Mesenchymal stem cell (in vitro differentiated cells and primary cell): Measurements from ENCODE around the gene BAIAP2.

ENCODE experiments used
- DNase-seq: peaks from one replicate; pipeline ENCODE4 v3.0.0-alpha.2; 2013
- H2AFZ ChIP-seq: one replicate; pipeline ENCODE4 v1.6.1; 2013; ENCODE audit warnings: low read depth, mild to moderate bottlenecking, control low read depth, inconsistent platforms, low read length, moderate library complexity
- H2AK5ac ChIP-seq: 2 replicates; pipeline ENCODE4 v1.6.1; 2013; ENCODE audit warnings: low read length, moderate library complexity, mild to moderate bottlenecking, inconsistent platforms; ENCODE audit not compliant: severe bottlenecking
- H2BK120ac ChIP-seq: one replicate; pipeline ENCODE4 v1.6.1; 2013; ENCODE audit warnings: low read depth, mild to moderate bottlenecking, inconsistent platforms, low read length, moderate library complexity
- H2BK12ac ChIP-seq, 2 experiments: one replicate each; pipeline ENCODE4 v1.6.1; 2013; ENCODE audit warnings: inconsistent platforms in 2 of 2, low read length in 2 of 2, mild to moderate bottlenecking in 2 of 2, moderate library complexity in 2 of 2, control low read depth in 1 of 2
- H2BK15ac ChIP-seq: one replicate; pipeline ENCODE4 v1.6.1; 2013; ENCODE audit warnings: mild to moderate bottlenecking, low read depth, inconsistent platforms; ENCODE audit not compliant: poor library complexity, severe bottlenecking
- H2BK5ac ChIP-seq: 2 replicates; pipeline ENCODE4 v1.6.1; 2013; ENCODE audit warnings: low read depth, mild to moderate bottlenecking, low read length, control low read depth, inconsistent platforms; ENCODE audit not compliant: poor library complexity, severe bottlenecking
- H3K14ac ChIP-seq, 2 experiments: one replicate each; pipeline ENCODE4 v1.6.1; 2013; ENCODE audit warnings: inconsistent platforms in 2 of 2, low read length in 2 of 2, control low read depth in 1 of 2, mild to moderate bottlenecking in 1 of 2, moderate library complexity in 1 of 2
- H3K18ac ChIP-seq, 2 experiments: one replicate each; pipeline ENCODE4 v1.6.1; 2013; ENCODE audit warnings: inconsistent platforms in 2 of 2, low read length in 2 of 2, control low read depth in 1 of 2, low read depth in 1 of 2, mild to moderate bottlenecking in 1 of 2
- H3K23ac ChIP-seq, 2 experiments: one replicate each; pipeline ENCODE4 v1.6.1; 2013; ENCODE audit warnings: inconsistent platforms in 2 of 2, low read length in 2 of 2, mild to moderate bottlenecking in 2 of 2, moderate library complexity in 2 of 2, control low read depth in 1 of 2
- H3K27ac ChIP-seq: 2 replicates; pipeline ENCODE4 v1.5.1; 2013; ENCODE audit warnings: mild to moderate bottlenecking, moderate library complexity, low read length, control low read depth, inconsistent platforms; ENCODE audit not compliant: poor library complexity, severe bottlenecking
- H3K27me3 ChIP-seq, 2 experiments: 2 replicates each; pipeline versions ENCODE4 v1.6.1 to v1.7.0; 2013; ENCODE audit warnings: low read length in 2 of 2, mild to moderate bottlenecking in 2 of 2, moderate library complexity in 2 of 2, control low read depth in 1 of 2, inconsistent platforms in 1 of 2; ENCODE audit not compliant: control insufficient read depth in 1 of 2, insufficient read depth in 1 of 2
- H3K36me3 ChIP-seq, 2 experiments: 2 replicates each; pipeline versions ENCODE4 v1.6.1 to v1.7.0; 2013; ENCODE audit warnings: low read length in 2 of 2, control low read depth in 1 of 2, inconsistent platforms in 1 of 2, low read depth in 1 of 2, mild to moderate bottlenecking in 1 of 2; ENCODE audit not compliant: insufficient read depth in 2 of 2, control insufficient read depth in 1 of 2
- H3K4ac ChIP-seq, 2 experiments: one replicate each; pipeline ENCODE4 v1.6.1; 2013; ENCODE audit warnings: inconsistent platforms in 2 of 2, low read length in 2 of 2, mild to moderate bottlenecking in 2 of 2, moderate library complexity in 2 of 2, control low read depth in 1 of 2, low read depth in 1 of 2
- H3K4me1 ChIP-seq: 2 replicates; pipeline ENCODE4 v1.6.1; 2013; ENCODE audit warnings: low read depth, low read length, control low read depth; ENCODE audit not compliant: control insufficient read depth, insufficient read depth
- H3K4me2 ChIP-seq: 2 replicates; pipeline ENCODE4 v1.6.1; 2013; ENCODE audit warnings: low read length, mild to moderate bottlenecking, inconsistent platforms; ENCODE audit not compliant: poor library complexity, severe bottlenecking
- H3K4me3 ChIP-seq, 2 experiments: 2 replicates each; pipeline versions ENCODE4 v1.5.1 to v1.7.0; 2013; ENCODE audit warnings: low read length in 2 of 2, mild to moderate bottlenecking in 2 of 2, control low read depth in 1 of 2, low read depth in 1 of 2; ENCODE audit not compliant: insufficient read depth in 1 of 2
- H3K79me1 ChIP-seq: replicated peaks from 2 replicates; pipeline ENCODE4 v1.6.1; 2013; ENCODE audit warnings: mild to moderate bottlenecking, control low read depth, low read length, inconsistent platforms; ENCODE audit not compliant: poor library complexity, severe bottlenecking
- H3K9ac ChIP-seq: 2 replicates; pipeline ENCODE4 v1.7.0; 2013; ENCODE audit warnings: mild to moderate bottlenecking, low read length, moderate library complexity
- H3K9me3 ChIP-seq: 2 replicates; pipeline ENCODE4 v1.7.0; 2013; ENCODE audit warnings: mild to moderate bottlenecking, low read length; ENCODE audit not compliant: control insufficient read depth
- H4K8ac ChIP-seq: one replicate; pipeline ENCODE4 v1.6.1; 2013; ENCODE audit warnings: inconsistent platforms, mild to moderate bottlenecking, low read length, moderate library complexity
- H4K91ac ChIP-seq: one replicate; pipeline ENCODE4 v1.6.1; 2013; ENCODE audit warnings: mild to moderate bottlenecking, low read length, inconsistent platforms
- WGBS: methylation state at CpG from one replicate; pipeline ENCODE4 v1.1.7; 2013; ENCODE audit warnings: mixed read lengths; 5-methylcytosine and 5-hydroxymethylcytosine counted together

Gene BAIAP2

DNA sequence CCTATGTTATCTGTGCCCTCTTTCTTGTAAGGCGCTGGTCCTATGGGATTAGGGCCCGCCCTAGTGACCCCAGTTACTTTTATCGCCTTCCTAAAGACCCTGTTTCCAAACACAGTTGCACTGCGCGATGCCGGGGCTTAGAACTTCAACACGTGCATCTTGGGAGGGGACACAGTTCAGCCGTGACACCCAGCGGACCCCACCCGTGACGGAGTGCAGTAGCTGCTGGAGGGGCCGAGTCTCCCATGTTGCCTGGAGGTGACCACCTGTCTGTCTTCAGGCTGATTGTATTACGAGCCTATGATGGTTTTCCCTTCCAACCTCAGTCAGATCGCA lies 9.4 kb downstream of the BAIAP2 start:
- peak overlapping the region in 1 of 2 experiments; percentile 67 for H3K18ac ChIP-seq
- peak overlapping the region; percentile 71 for H2BK15ac ChIP-seq
- H2BK12ac ChIP-seq = peak overlapping the region; percentile 49 to 85
- H4K91ac ChIP-seq = peak overlapping the region; percentile 87
- H3K4me3 ChIP-seq = peak overlapping the region in 1 of 2 experiments; percentile 41
- H3K27ac ChIP-seq = peak overlapping the region; percentile 94
- H2AK5ac ChIP-seq = peak overlapping the region; percentile 90
- no peaks in the 10 kb centered on the region for H3K9me3 ChIP-seq
- H2BK120ac ChIP-seq = no peak overlapping the region
- no peak overlapping the region for H2AFZ ChIP-seq
- peak overlapping the region; percentile 67 for H3K9ac ChIP-seq
- WGBS = 85% methylated on average over 14 of the region's 14 CpGs
- no peak overlapping the region for H3K14ac ChIP-seq
- H3K4me2 ChIP-seq = peak overlapping the region; percentile 35
- peaks cover 2% of the 10 kb centered on the region for H3K79me1 ChIP-seq
- H2BK5ac ChIP-seq = peak overlapping the region; percentile 35
- peaks cover 87% of the 10 kb centered on the region for H3K4me1 ChIP-seq
- H3K23ac ChIP-seq = no peak overlapping the region
- no peaks in the 10 kb centered on the region for H3K27me3 ChIP-seq
- no peak for DNase-seq
- peak overlapping the region; percentile 92 for H4K8ac ChIP-seq
- peaks cover 0 to 29% of the 10 kb centered on the region in 2 experiments for H3K36me3 ChIP-seq
- H3K4ac ChIP-seq = peak overlapping the region in 1 of 2 experiments; percentile 39

DNA sequence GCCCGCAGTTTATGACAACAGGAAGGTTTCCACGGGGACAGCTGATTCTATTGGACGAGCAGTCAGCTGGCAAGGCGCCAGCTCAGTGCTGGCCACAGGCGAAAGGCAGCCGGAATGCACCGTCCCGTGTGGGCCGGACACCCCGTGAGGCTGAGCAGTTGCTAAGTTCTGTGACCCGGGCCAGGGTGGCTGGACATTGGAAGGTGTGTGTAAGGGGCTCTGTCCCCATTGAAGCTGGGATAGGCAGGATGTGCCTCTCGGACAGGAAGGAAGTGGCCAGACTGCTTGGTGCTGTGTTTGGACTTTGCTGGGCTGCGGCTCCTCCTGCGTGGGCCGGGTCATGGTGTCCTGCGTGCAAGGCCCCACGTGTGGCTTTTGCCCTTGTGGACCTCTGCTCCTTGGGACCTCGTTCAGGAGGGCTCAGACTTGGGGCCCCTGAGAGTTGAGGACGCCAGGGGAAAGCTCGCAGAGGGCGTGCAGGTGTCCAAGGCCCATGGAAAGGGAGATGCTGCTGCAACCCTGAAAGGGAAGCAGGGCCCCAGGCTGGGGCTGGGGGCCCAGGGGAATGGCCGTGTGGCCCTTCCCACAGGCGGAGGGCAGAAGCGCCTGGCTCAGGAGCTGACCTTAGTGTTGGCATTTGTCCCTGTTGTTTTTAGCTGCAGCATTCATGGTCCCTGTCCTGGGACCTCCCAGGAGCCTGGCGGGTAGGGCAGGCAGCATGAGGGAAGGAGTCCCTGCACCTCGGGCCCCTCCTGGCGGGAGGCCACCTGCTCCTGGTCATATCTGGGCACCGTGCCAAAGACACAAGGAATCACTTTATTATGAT lies 10.0 kb downstream of the BAIAP2 start:
- peak overlapping the region in 1 of 2 experiments; percentile 41 for H3K4me3 ChIP-seq
- H3K79me1 ChIP-seq = peaks cover 2% of the 10 kb centered on the region
- H3K4ac ChIP-seq = peak overlapping the region; percentile 29 to 52
- peak overlapping the region; percentile 93 for H4K91ac ChIP-seq
- peak overlapping the region; percentile 1 for H3K4me2 ChIP-seq
- WGBS = 68% methylated on average over 28 of the region's 28 CpGs
- H3K27ac ChIP-seq = peak overlapping the region; percentile 94
- peak overlapping the region in 1 of 2 experiments; percentile 60 for H2BK12ac ChIP-seq
- H2BK15ac ChIP-seq = peak overlapping the region; percentile 85
- H3K9ac ChIP-seq = peak overlapping the region; percentile 67
- peak overlapping the region; percentile 10 for H4K8ac ChIP-seq
- H3K14ac ChIP-seq = no peak overlapping the region
- DNase-seq = peak; percentile 82
- peaks cover 0 to 28% of the 10 kb centered on the region in 2 experiments for H3K36me3 ChIP-seq
- peak overlapping the region in 1 of 2 experiments; percentile 41 for H3K18ac ChIP-seq
- no peaks in the 10 kb centered on the region for H3K9me3 ChIP-seq
- H3K4me1 ChIP-seq = peaks cover 87% of the 10 kb centered on the region
- H2BK120ac ChIP-seq = no peak overlapping the region
- peak overlapping the region; percentile 40 for H2AK5ac ChIP-seq
- H3K27me3 ChIP-seq = no peaks in the 10 kb centered on the region
- H2AFZ ChIP-seq = no peak overlapping the region
- no peak overlapping the region for H2BK5ac ChIP-seq
- peak overlapping the region in 1 of 2 experiments; percentile 16 for H3K23ac ChIP-seq

GRCh38 chr17:81045590-81046095 lies 10.7 kb downstream of the BAIAP2 start:
- no peak overlapping the region for H4K8ac ChIP-seq
- peak overlapping the region; percentile 58 for H2BK5ac ChIP-seq
- DNase-seq = no peak
- H2BK15ac ChIP-seq = peak overlapping the region; percentile 41
- no peak overlapping the region for H3K4me2 ChIP-seq
- peaks cover 0 to 28% of the 10 kb centered on the region in 2 experiments for H3K36me3 ChIP-seq
- 94% methylated on average over 9 of the region's 9 CpGs for WGBS
- H3K4ac ChIP-seq = peak overlapping the region in 1 of 2 experiments; percentile 9
- peak overlapping the region; percentile 28 for H2AK5ac ChIP-seq
- no peak overlapping the region for H2BK120ac ChIP-seq
- H2AFZ ChIP-seq = no peak overlapping the region
- peak overlapping the region in 1 of 2 experiments; percentile 60 for H2BK12ac ChIP-seq
- peak overlapping the region; percentile 94 for H3K27ac ChIP-seq
- H3K18ac ChIP-seq = peak overlapping the region; percentile 8 to 41
- H3K9ac ChIP-seq = peak overlapping the region; percentile 67
- peak overlapping the region in 1 of 2 experiments; percentile 16 for H3K23ac ChIP-seq
- peaks cover 87% of the 10 kb centered on the region for H3K4me1 ChIP-seq
- H3K9me3 ChIP-seq = no peaks in the 10 kb centered on the region
- no peak overlapping the region for H3K4me3 ChIP-seq
- no peaks in the 10 kb centered on the region for H3K27me3 ChIP-seq
- H4K91ac ChIP-seq = peak overlapping the region; percentile 30
- no peak overlapping the region for H3K14ac ChIP-seq
- H3K79me1 ChIP-seq = peaks cover 2% of the 10 kb centered on the region

DNA sequence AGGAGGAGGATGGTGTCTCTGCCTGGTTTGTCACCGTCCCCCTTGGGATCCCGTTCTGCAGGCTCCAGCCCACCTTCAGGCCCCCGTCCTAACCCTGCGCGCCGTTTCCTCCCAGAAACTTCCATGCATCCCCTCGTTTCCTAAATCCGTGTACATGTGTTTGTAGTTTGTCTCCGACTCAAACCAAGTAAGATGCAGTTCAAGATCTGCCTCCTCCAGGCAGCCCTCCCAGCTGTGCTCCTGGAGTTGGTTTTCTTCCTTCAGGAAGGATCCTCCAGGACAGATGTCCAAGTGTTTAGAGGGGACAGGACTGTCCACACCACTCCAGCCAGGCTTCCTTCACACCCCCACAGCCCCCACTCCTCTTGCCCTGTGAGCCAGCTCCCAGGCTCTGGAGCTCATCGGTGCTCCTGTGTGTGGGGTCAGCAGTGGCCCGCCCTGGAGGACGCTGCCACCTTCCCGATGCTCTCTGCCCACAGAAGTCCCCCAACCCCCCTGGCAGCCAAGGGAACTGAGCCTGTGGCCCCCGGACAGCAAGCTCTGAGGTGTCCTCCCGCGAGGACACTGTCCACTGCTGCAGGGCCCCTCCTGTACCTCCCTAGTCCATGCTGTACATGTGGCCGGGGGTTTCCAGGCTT lies 11.3 kb downstream of the BAIAP2 start:
- Histone ChIP-seq H3K27me3 (no peaks in the 10 kb centered on the region), H3K4me1 (peaks cover 87% of the 10 kb centered on the region), H3K4me3 (no peak overlapping the region), H3K9me3 (no peaks in the 10 kb centered on the region), H2AK5ac (peak overlapping the region; percentile 28), H3K79me1 (peaks cover 2% of the 10 kb centered on the region), H2BK120ac (no peak overlapping the region), H4K91ac (no peak overlapping the region), H3K9ac (peak overlapping the region; percentile 67), H2AFZ (no peak overlapping the region), H2BK15ac (peak overlapping the region; percentile 41), H3K36me3 (peaks cover 0 to 28% of the 10 kb centered on the region in 2 experiments), H3K27ac (no peak overlapping the region), H3K4ac (peak overlapping the region in 1 of 2 experiments; percentile 9), H3K23ac (no peak overlapping the region), H3K18ac (no peak overlapping the region), H4K8ac (no peak overlapping the region), H3K4me2 (no peak overlapping the region), H2BK12ac (no peak overlapping the region), H2BK5ac (peak overlapping the region; percentile 58), H3K14ac (no peak overlapping the region)
- WGBS = 98% methylated on average over 17 of the region's 17 CpGs
- DNase-seq = no peak
